ENCODE measurements around the gene GSTA4.

DNA sequence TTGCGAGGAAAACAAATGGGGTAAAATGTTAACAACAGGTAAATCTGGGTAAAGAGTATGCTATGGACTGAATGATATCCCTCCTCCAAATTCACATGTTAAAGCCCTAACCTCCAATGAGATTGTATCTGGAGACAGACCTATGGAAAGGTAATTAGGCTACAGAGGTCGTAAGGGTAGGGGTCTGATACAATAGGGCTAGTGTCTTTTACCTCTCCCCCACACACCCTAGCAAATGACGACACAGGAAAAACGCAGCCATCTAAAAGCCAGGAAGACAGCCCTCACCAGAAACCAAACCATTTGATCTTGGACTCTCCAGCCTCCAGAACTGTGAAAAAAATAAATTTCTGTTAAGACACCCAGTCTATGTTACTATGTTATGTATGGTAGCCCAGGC lies 49.5 kb upstream of the GSTA4 start:
- TF ChIP-seq YY1 (IDR thresholded peaks at IDR 0.05; ENCODE audit: low read depth, low read length) (no peak), MAX (IDR thresholded peaks at IDR 0.05) (no peak), CTCF (IDR thresholded peaks at IDR 0.05; ENCODE audit: control extremely low read depth in 1 of 3, insufficient read depth in 1 of 3, low read depth in 1 of 3, low read length in 3 of 3) (no peak), ZNF274 (IDR thresholded peaks at IDR 0.05; ENCODE audit: borderline replicate concordance, extremely low read depth, low read length) (no peak), TEAD4 (IDR thresholded peaks at IDR 0.05; ENCODE audit: low read depth, low read length) (no peak), SP2 (IDR thresholded peaks at IDR 0.05; ENCODE audit: low read length) (no peak), RFX5 (IDR thresholded peaks at IDR 0.05; ENCODE audit: borderline replicate concordance, low read depth, low read length) (no peak), POLR2A (IDR thresholded peaks at IDR 0.05; ENCODE audit: control extremely low read depth in 1 of 2, low read depth in 2 of 2, low read length in 2 of 2) (no peak), POLR2AphosphoS5 (IDR thresholded peaks at IDR 0.05; ENCODE audit: low read depth, low read length) (no peak), CHD7 (IDR thresholded peaks at IDR 0.05; ENCODE audit: insufficient replicate concordance, low read length) (no peak), BCL11A (IDR thresholded peaks at IDR 0.05; ENCODE audit: low read depth in 2 of 2, low read length in 2 of 2) (no peak), SIN3A (conservative IDR thresholded peaks at IDR 0.05 in 1 of 2, IDR thresholded peaks at IDR 0.05 in 1 of 2; ENCODE audit: low read depth in 1 of 2, low read length in 2 of 2) (no peak), RAD21 (IDR thresholded peaks at IDR 0.05 in 1 of 2, conservative IDR thresholded peaks at IDR 0.05 in 1 of 2; ENCODE audit: low read depth in 2 of 2, low read length in 2 of 2) (no peak), TCF12 (IDR thresholded peaks at IDR 0.05; ENCODE audit: low read depth, low read length) (no peak)

All from H1 (cell line).